Measurements from ENCODE around the gene IL1R2.

- no peak for TF ChIP-seq GATA2 (IDR thresholded peaks at IDR 0.05; ENCODE audit: low read depth, low read length)
- no peak for TF ChIP-seq GATA3 (IDR thresholded peaks at IDR 0.05; ENCODE audit: low read depth, low read length)
Observed at GRCh38 chr2:102016399-102016955, 24.7 kb downstream of the IL1R2 start.

All from SH-SY5Y (cell line).